CD4-positive, alpha-beta T cell (primary cell): Measurements from ENCODE around the gene SBNO2. TPM values are rescaled to one million over a fixed set of nuclear protein-coding genes. Genes with fewer than 3 reads are reported as not detected.
A peak's percentile ranks its signal among the peaks of the same experiment; 100 is the strongest.

Experiments
- ATAC-seq: fragments of 200-7000 bp; cut with Tn5 transposase; one replicate; pipeline ENCODE4 v1.10.0; 2022; ENCODE audit warnings: mild to moderate bottlenecking; ENCODE audit not compliant: poor library complexity
- CTCF ChIA-PET: fragments of 350-600 bp; sonication (Branson Sonifier 250); formaldehyde crosslinking; loops from one replicate; lab custom pipeline; 2021; ENCODE audit warnings: antibody characterized with exemption, inconsistent platforms; lab: Charles Lee
- POLR2A ChIA-PET: fragments of 350-600 bp; sonication (Branson Sonifier 250); formaldehyde crosslinking; loops from one replicate; lab custom pipeline; 2021; ENCODE audit warnings: antibody characterized with exemption, inconsistent platforms; lab: Charles Lee
- DNase-seq, 14 experiments: peaks; one replicate each; pipeline ENCODE4 v3.0.0-alpha.2; 2013 to 2020; ENCODE audit warnings: mixed read lengths in 2 of 14
- H3K27ac ChIP-seq, 2 donors: one replicate each; pipeline versions ENCODE4 v1.5.1 to v1.7.0; 2013; ENCODE audit warnings: low read length in 2 of 2, low read depth in 1 of 2, mild to moderate bottlenecking in 1 of 2
- H3K27me3 ChIP-seq, 2 experiments: 1 replicate in 1 of 2; 2 replicates in 1 of 2; pipeline versions ENCODE4 v1.6.1 to v1.7.0; 2013; ENCODE audit warnings: low read length in 2 of 2, control low read depth in 1 of 2, mild to moderate bottlenecking in 1 of 2, moderate library complexity in 1 of 2; ENCODE audit not compliant: insufficient read depth in 2 of 2, control insufficient read depth in 1 of 2
- H3K36me3 ChIP-seq: one replicate; pipeline ENCODE4 v1.6.1; 2013; ENCODE audit warnings: low read length, control low read depth; ENCODE audit not compliant: insufficient read depth
- H3K4me1 ChIP-seq: one replicate; pipeline ENCODE4 v1.6.1; 2013; ENCODE audit warnings: low read length, control low read depth; ENCODE audit not compliant: insufficient read depth
- H3K4me3 ChIP-seq: one replicate; pipeline ENCODE4 v1.5.1; 2013; ENCODE audit warnings: mild to moderate bottlenecking, low read length, moderate library complexity
- H3K9me3 ChIP-seq, 2 experiments: 1 replicate in 1 of 2; 2 replicates in 1 of 2; pipeline versions ENCODE4 v1.6.1 to v1.7.0; 2013; ENCODE audit warnings: low read length in 2 of 2, mild to moderate bottlenecking in 2 of 2, control low read depth in 1 of 2, moderate library complexity in 1 of 2; ENCODE audit not compliant: control insufficient read depth in 1 of 2, insufficient read depth in 1 of 2
- H3K27ac Mint-ChIP-seq: one replicate; pipeline ENCODE4 v1.8.0; 2020; ENCODE audit warnings: mixed read lengths
- H3K27me3 Mint-ChIP-seq: one replicate; pipeline ENCODE4 v1.8.0; 2021; ENCODE audit warnings: mixed read lengths
- H3K36me3 Mint-ChIP-seq: one replicate; pipeline ENCODE4 v1.8.0; 2021; ENCODE audit warnings: low read depth, mixed read lengths
- H3K4me1 Mint-ChIP-seq: one replicate; pipeline ENCODE4 v1.8.0; 2021; ENCODE audit warnings: low read depth, mixed read lengths
- H3K4me3 Mint-ChIP-seq: one replicate; pipeline ENCODE4 v1.8.0; 2020; ENCODE audit warnings: mild to moderate bottlenecking, mixed read lengths
- H3K9me3 Mint-ChIP-seq: one replicate; pipeline ENCODE4 v1.8.0; 2020; ENCODE audit warnings: mixed read lengths
- intact Hi-C, 2 experiments: fragments of 100-400 bp; cut with DNase I in 1 of 2; cut with micrococcal nuclease in 1 of 2; formaldehyde crosslinking; loops; one replicate each; pipeline versions ENCODE4 v1.15.1 to v1.9.0; 2023 to 2025; cut with DNase I, micrococcal nuclease
- total RNA-seq, 174 experiments: library from RNA in 2 of 174; stranded (reverse) in 2 of 174; gene quantifications; one replicate each; pipeline ENCODE4 v1.2.3 and lab custom pipeline; 2021 to 2026
- TF ChIP-seq, protein P1 (sequence below): fragments of 200-600 bp; IDR thresholded peaks from one replicate; pipeline ENCODE4 v1.8.0; 2022; ENCODE audit warnings: antibody characterized with exemption, mild to moderate bottlenecking

Gene SBNO2
- total RNA-seq, 2 experiments from 2014 or later: 126 to 137 TPM

DNA sequence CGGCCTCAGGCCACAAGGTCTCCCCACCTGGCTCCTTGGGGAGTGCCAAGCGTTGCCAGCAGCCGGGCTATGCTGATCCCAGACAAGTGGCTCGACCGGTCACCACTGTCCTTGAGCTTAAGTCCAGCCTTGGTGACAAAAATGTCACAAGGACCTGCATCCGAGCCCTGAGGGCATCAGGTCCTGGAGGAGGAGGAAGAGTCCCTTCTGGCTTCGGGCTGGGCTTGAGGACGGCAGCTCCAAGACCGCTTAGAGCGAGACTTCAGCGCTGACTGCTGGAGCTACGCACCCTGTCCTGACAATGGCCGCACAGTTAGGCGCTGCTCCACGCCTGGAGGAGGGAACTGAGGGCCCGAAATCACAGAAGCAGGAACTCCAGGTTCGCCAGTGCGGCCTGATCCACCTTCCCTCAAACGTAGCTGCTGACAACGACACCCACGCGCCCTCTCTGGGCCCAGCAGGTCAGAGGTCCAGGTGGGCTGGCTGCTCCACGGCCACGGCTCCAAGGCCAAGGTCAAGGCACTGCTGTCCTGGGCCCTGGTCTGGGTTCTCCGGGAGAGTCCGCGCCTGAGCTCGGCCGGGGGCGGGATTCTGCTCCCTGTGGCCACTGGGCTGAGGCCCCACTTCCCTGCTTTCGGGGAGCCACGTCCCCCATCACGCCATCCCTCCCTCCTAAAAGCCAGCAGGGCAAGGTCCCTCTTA lies 7.0 kb downstream of the SBNO2 start:
- POLR2A ChIA-PET: no interaction called here

DNA sequence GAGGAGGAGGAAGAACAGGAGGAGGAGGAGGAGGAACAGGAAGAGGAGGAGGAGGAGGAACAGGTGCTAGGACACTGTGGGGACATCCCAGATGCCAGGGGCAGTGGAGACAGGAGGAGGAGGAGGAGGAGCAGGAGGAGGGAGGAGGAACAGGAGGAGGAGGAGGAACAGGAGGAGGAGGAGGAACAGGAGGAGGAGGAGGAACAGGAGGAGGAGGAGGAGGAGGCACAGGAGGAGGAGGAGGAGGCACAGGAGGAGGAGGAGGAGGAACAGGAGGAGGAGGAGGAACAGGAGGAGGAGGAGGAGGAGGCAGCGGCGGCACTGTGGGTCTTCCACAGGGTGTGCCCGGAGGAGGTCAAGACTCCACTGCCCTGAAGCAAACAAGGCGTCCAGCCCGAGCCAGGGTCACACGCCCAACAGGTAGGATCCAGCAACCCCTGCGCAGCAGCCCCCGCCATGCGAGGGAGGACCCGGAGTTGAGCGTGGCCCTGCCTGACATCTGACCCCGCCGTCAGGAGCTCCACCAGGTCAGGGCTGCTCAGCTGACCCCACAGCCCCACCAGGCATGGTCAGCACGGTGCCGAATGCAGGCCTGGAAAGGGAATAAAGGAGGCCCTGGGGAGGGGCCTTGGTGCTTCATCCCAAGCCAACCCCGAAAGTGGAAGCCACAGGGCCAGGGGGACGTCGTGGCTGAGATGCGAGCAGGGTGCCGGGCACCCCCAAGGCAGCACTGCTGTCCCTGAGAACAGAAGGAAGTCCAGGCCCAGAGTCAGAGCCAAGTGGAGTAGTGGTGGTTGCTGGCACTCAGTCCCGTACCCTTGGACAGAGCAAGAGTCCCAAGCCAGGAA lies 9.2 kb downstream of the SBNO2 start:
- H3K27me3 ChIP-seq: no peaks in the 10 kb centered on the region
- H3K36me3 ChIP-seq: peaks cover 21% of the 10 kb centered on the region
- peaks cover 10% of the 10 kb centered on the region for H3K4me1 Mint-ChIP-seq
- H3K36me3 Mint-ChIP-seq: peaks cover 4% of the 10 kb centered on the region
- DNase-seq (no peak), ATAC-seq (no peak)
- intact Hi-C loops: no loop called here
- no peaks in the 10 kb centered on the region for H3K27me3 Mint-ChIP-seq
- ChIA-PET CTCF (no interaction called here), POLR2A (no interaction called here)
- H3K4me3 ChIP-seq: no peak overlapping the region
- H3K4me3 Mint-ChIP-seq: no peak overlapping the region
- H3K9me3 ChIP-seq: no peaks in the 10 kb centered on the region
- no peak overlapping the region for H3K27ac Mint-ChIP-seq
- no peaks in the 10 kb centered on the region for H3K9me3 Mint-ChIP-seq
- H3K4me1 ChIP-seq: peaks cover 19% of the 10 kb centered on the region
- H3K27ac ChIP-seq: no peak overlapping the region
- TF ChIP-seq, protein P1, sequence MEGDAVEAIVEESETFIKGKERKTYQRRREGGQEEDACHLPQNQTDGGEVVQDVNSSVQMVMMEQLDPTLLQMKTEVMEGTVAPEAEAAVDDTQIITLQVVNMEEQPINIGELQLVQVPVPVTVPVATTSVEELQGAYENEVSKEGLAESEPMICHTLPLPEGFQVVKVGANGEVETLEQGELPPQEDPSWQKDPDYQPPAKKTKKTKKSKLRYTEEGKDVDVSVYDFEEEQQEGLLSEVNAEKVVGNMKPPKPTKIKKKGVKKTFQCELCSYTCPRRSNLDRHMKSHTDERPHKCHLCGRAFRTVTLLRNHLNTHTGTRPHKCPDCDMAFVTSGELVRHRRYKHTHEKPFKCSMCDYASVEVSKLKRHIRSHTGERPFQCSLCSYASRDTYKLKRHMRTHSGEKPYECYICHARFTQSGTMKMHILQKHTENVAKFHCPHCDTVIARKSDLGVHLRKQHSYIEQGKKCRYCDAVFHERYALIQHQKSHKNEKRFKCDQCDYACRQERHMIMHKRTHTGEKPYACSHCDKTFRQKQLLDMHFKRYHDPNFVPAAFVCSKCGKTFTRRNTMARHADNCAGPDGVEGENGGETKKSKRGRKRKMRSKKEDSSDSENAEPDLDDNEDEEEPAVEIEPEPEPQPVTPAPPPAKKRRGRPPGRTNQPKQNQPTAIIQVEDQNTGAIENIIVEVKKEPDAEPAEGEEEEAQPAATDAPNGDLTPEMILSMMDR: no peak

More for the DNA sequence above, 7.0 kb downstream of the SBNO2 start:
- intact Hi-C loops: no loop called here
- H3K36me3 Mint-ChIP-seq: peaks cover 12% of the 10 kb centered on the region
- no peak for ATAC-seq
- H3K4me3 Mint-ChIP-seq: no peak overlapping the region
- no peaks in the 10 kb centered on the region for H3K27me3 Mint-ChIP-seq
- H3K27ac ChIP-seq: no peak overlapping the region
- H3K27me3 ChIP-seq: no peaks in the 10 kb centered on the region
- DNase-seq: no peak
- no peak overlapping the region for H3K4me3 ChIP-seq
- TF ChIP-seq, protein P1: no peak
- peaks cover 20% of the 10 kb centered on the region for H3K36me3 ChIP-seq
- H3K27ac Mint-ChIP-seq: peak overlapping the region; percentile 24
- CTCF ChIA-PET: no interaction called here
- H3K9me3 Mint-ChIP-seq: no peaks in the 10 kb centered on the region
- H3K4me1 ChIP-seq: peaks cover 37% of the 10 kb centered on the region
- no peaks in the 10 kb centered on the region for H3K9me3 ChIP-seq
- H3K4me1 Mint-ChIP-seq: peaks cover 21% of the 10 kb centered on the region

- no peak overlapping the region for H3K27ac ChIP-seq
- ChIA-PET POLR2A (no interaction called here), CTCF (interaction anchor here (1.5 kb wide), 1 partner anchor 50 kb away, joined by 3 read pairs; no protein-coding TSS in a partner anchor)
- peaks cover 12% of the 10 kb centered on the region for H3K4me1 ChIP-seq
- Mint-ChIP-seq H3K4me3 (no peak overlapping the region), H3K36me3 (no peaks in the 10 kb centered on the region), H3K27me3 (no peaks in the 10 kb centered on the region), H3K27ac (no peak overlapping the region), H3K9me3 (no peaks in the 10 kb centered on the region), H3K4me1 (peaks cover 5% of the 10 kb centered on the region)
- no peak overlapping the region for H3K4me3 ChIP-seq
- ATAC-seq (no peak), DNase-seq (no peak)
- no peaks in the 10 kb centered on the region for H3K27me3 ChIP-seq
- H3K36me3 ChIP-seq: peaks cover 18% of the 10 kb centered on the region
- TF ChIP-seq, protein P1: no peak
- intact Hi-C loops: no loop called here
- no peaks in the 10 kb centered on the region for H3K9me3 ChIP-seq
These were observed 10.0 kb downstream of the SBNO2 start for GRCh38 chr19:1163934-1164683.
